ENCODE data around the gene SCN11A. TPM values are rescaled to one million over a fixed set of nuclear protein-coding genes. Genes with fewer than 3 reads are reported as not detected.

Gene SCN11A
- total RNA-seq, 4 donors from 2014 or later, result 0.27 to 1.9 (median 0.36) TPM

- in situ Hi-C loops (cut with MboI; ENCODE audit: low pct_ligation_motif_present in 1 of 4, low pct_unique_long_range_greater_than_20kb in 1 of 4, low sequenced_read_pairs in 3 of 4) (no loop called here), intact Hi-C loops (cut with DNase I; ENCODE audit: low total_unique reads) (no loop called here)
- 53 to 65% methylated on average over 3 of the region's 3 CpGs for whole genome bisulfite sequencing, 2 donors (ENCODE audit: low coverage in 1 of 2)
- peaks cover 7 to 23% (median 11%) of the 10 kb centered on the region in 4 donors for H3K4me1 ChIP-seq
- DNase-seq, result no peak
- no peak for TF ChIP-seq POLR2AphosphoS5 (IDR thresholded peaks at IDR 0.05)
- TF ChIP-seq POLR2A (IDR thresholded peaks at IDR 0.05), result no peak
- no peak for TF ChIP-seq CTCF (IDR thresholded peaks at IDR 0.05)
- TF ChIP-seq EP300 (IDR thresholded peaks at IDR 0.05; ENCODE audit: low read depth), result no peak
- no peaks in the 10 kb centered on the region for H3K27me3 ChIP-seq
- H3K4me3 ChIP-seq, result no peak overlapping the region
- no peaks in the 10 kb centered on the region for H3K36me3 ChIP-seq
- no peaks in the 10 kb centered on the region for H3K9me3 ChIP-seq
- H3K27ac ChIP-seq, result no peak overlapping the region
Observed at GRCh38 chr3:39056151-39056550, 4.4 kb upstream of the SCN11A start.

- intact Hi-C loops (cut with DNase I; ENCODE audit: low total_unique reads), result no loop called here
- H3K36me3 ChIP-seq, result no peaks in the 10 kb centered on the region
- WGBS, 2 donors (ENCODE audit: low coverage in 1 of 2), result 63 to 73% methylated on average over 2 of the region's 2 CpGs
- no peak for DNase-seq
- H3K9me3 ChIP-seq, result no peaks in the 10 kb centered on the region
- no peak for TF ChIP-seq EP300 (IDR thresholded peaks at IDR 0.05; ENCODE audit: low read depth)
- TF ChIP-seq CTCF (IDR thresholded peaks at IDR 0.05), result no peak
- no peak for TF ChIP-seq POLR2A (IDR thresholded peaks at IDR 0.05)
- TF ChIP-seq POLR2AphosphoS5 (IDR thresholded peaks at IDR 0.05), result no peak
- H3K27ac ChIP-seq, result no peak overlapping the region
- no peaks in the 10 kb centered on the region for H3K27me3 ChIP-seq
- H3K4me1 ChIP-seq, result peaks cover 7 to 28% (median 11%) of the 10 kb centered on the region in 4 donors
- in situ Hi-C loops (cut with MboI; ENCODE audit: low pct_ligation_motif_present in 1 of 4, low pct_unique_long_range_greater_than_20kb in 1 of 4, low sequenced_read_pairs in 3 of 4), result no loop called here
- H3K4me3 ChIP-seq, result no peak overlapping the region
Observed at GRCh38 chr3:39053696-39054095, 2.0 kb upstream of the SCN11A start.

- Histone ChIP-seq H3K27ac (peak overlapping the region in 3 of 4 donors; percentile 86 to 90 (median 90)), H3K36me3 (no peaks in the 10 kb centered on the region), H3K9me3 (no peaks in the 10 kb centered on the region), H3K27me3 (no peaks in the 10 kb centered on the region), H3K4me1 (peaks cover 7 to 28% (median 11%) of the 10 kb centered on the region in 4 donors), H3K4me3 (peak overlapping the region; percentile 74 to 100 (median 83))
- DNase-seq, result no peak
- intact Hi-C loops (cut with DNase I; ENCODE audit: low total_unique reads) (no loop called here), in situ Hi-C loops (cut with MboI; ENCODE audit: low pct_ligation_motif_present in 1 of 4, low pct_unique_long_range_greater_than_20kb in 1 of 4, low sequenced_read_pairs in 3 of 4) (no loop called here)
- TF ChIP-seq POLR2AphosphoS5 (IDR thresholded peaks at IDR 0.05) (no peak), POLR2A (IDR thresholded peaks at IDR 0.05) (no peak), EP300 (IDR thresholded peaks at IDR 0.05; ENCODE audit: low read depth) (no peak)
- WGBS, 2 donors (ENCODE audit: low coverage in 1 of 2), result 0 to 1% methylated on average over 6 to 11 of the region's 11 CpGs
Observed at GRCh38 chr3:39052583-39052982, 839 bp upstream of the SCN11A start.

- no peak for DNase-seq
- H3K4me1 ChIP-seq, result peaks cover 7 to 22% (median 11%) of the 10 kb centered on the region in 4 donors
- no peak overlapping the region for H3K4me3 ChIP-seq
- H3K9me3 ChIP-seq, result no peaks in the 10 kb centered on the region
- H3K36me3 ChIP-seq, result no peaks in the 10 kb centered on the region
- intact Hi-C loops (cut with DNase I; ENCODE audit: low total_unique reads), result no loop called here
- H3K27ac ChIP-seq, result no peak overlapping the region
- H3K27me3 ChIP-seq, result no peaks in the 10 kb centered on the region
- TF ChIP-seq EP300 (IDR thresholded peaks at IDR 0.05; ENCODE audit: low read depth), result no peak
- no peak for TF ChIP-seq POLR2AphosphoS5 (IDR thresholded peaks at IDR 0.05)
- TF ChIP-seq CTCF (IDR thresholded peaks at IDR 0.05), result no peak
- TF ChIP-seq POLR2A (IDR thresholded peaks at IDR 0.05), result no peak
- in situ Hi-C loops (cut with MboI; ENCODE audit: low pct_ligation_motif_present in 1 of 4, low pct_unique_long_range_greater_than_20kb in 1 of 4, low sequenced_read_pairs in 3 of 4), result no loop called here
Observed at GRCh38 chr3:39050029-39050428, 1.7 kb downstream of the SCN11A start.

GRCh38 chr3:39038165-39038564, 13.6 kb downstream of the SCN11A start:
- Histone ChIP-seq H3K27ac (no peak overlapping the region), H3K36me3 (no peaks in the 10 kb centered on the region), H3K4me3 (no peak overlapping the region), H3K4me1 (no peaks in the 10 kb centered on the region), H3K27me3 (no peaks in the 10 kb centered on the region), H3K9me3 (peaks cover 0 to 2% of the 10 kb centered on the region in 2 donors)
- intact Hi-C loops (cut with DNase I; ENCODE audit: low total_unique reads) (no loop called here), in situ Hi-C loops (cut with MboI; ENCODE audit: low pct_ligation_motif_present in 1 of 4, low pct_unique_long_range_greater_than_20kb in 1 of 4, low sequenced_read_pairs in 3 of 4) (no loop called here)
- DNase-seq, result no peak
- TF ChIP-seq POLR2AphosphoS5 (IDR thresholded peaks at IDR 0.05) (no peak), CTCF (IDR thresholded peaks at IDR 0.05) (no peak), EP300 (IDR thresholded peaks at IDR 0.05; ENCODE audit: low read depth) (no peak), POLR2A (IDR thresholded peaks at IDR 0.05) (no peak)
